Muscle of leg (tissue), 11 donors: ENCODE data around the gene RPS6KA2. TPM values are rescaled to one million over a fixed set of nuclear protein-coding genes. Genes with fewer than 3 reads are reported as not detected.
A peak's percentile ranks its signal among the peaks of the same experiment; 100 is the strongest.

ENCODE experiments used
- DNase-seq: peaks from one replicate; pipeline ENCODE4 v3.0.0; 2013
- H3K27ac ChIP-seq: one replicate; pipeline ENCODE4 v1.5.1; 2013; ENCODE audit warnings: mild to moderate bottlenecking, low read length, control low read depth
- H3K27me3 ChIP-seq: one replicate; pipeline ENCODE4 v1.6.1; 2013; ENCODE audit warnings: low read length; ENCODE audit not compliant: control insufficient read depth, insufficient read depth
- H3K36me3 ChIP-seq: one replicate; pipeline ENCODE4 v1.6.1; 2013; ENCODE audit warnings: low read length; ENCODE audit not compliant: control insufficient read depth, insufficient read depth
- H3K4me1 ChIP-seq: one replicate; pipeline ENCODE4 v1.6.1; 2013; ENCODE audit warnings: low read length; ENCODE audit not compliant: control insufficient read depth, insufficient read depth
- H3K4me3 ChIP-seq: one replicate; pipeline ENCODE4 v1.5.1; 2013; ENCODE audit warnings: low read length, control low read depth
- H3K9me3 ChIP-seq: replicated peaks from 2 replicates; pipeline ENCODE4 v1.6.1; 2013; ENCODE audit warnings: low read depth, low read length; ENCODE audit not compliant: control insufficient read depth
- WGBS: methylation state at CpG from one replicate; pipeline ENCODE4 v1.1.5; 2013; ENCODE audit warnings: missing lambda C conversion rate; ENCODE audit not compliant: insufficient coverage; 5-methylcytosine and 5-hydroxymethylcytosine counted together
- polyA plus RNA-seq, 8 donors: library from polyadenylated mRNA; unstranded; fragments of 120-200 nt; gene quantifications; one replicate each; pipeline versions ENCODE4 v1.2.1 to v1.2.3, GENCODE V29; 2013; ENCODE audit warnings: inconsistent platforms in 1 of 8, low replicate concordance in 1 of 8; ENCODE audit not compliant: insufficient read length in 8 of 8, insufficient read depth in 1 of 8
- total RNA-seq: library from RNA; stranded (reverse); fragments of 120-200 nt; gene quantifications from one replicate; pipeline ENCODE4 v1.2.4, GENCODE V29; 2013

RPS6KA2 gene
- total and polyA plus RNA-seq, 9 donors, result 15.4 to 29.2 (median 24.6) TPM

GRCh38 chr6:166462461-166463135, 164.5 kb downstream of the RPS6KA2 start:
- peaks cover 16% of the 10 kb centered on the region for H3K36me3 ChIP-seq
- H3K4me3 ChIP-seq, result no peak overlapping the region
- no peaks in the 10 kb centered on the region for H3K27me3 ChIP-seq
- H3K9me3 ChIP-seq, result no peaks in the 10 kb centered on the region
- peaks cover 14% of the 10 kb centered on the region for H3K4me1 ChIP-seq
- 90% methylated on average over 23 of the region's 25 CpGs for WGBS
- DNase-seq, result no peak
- no peak overlapping the region for H3K27ac ChIP-seq

DNA sequence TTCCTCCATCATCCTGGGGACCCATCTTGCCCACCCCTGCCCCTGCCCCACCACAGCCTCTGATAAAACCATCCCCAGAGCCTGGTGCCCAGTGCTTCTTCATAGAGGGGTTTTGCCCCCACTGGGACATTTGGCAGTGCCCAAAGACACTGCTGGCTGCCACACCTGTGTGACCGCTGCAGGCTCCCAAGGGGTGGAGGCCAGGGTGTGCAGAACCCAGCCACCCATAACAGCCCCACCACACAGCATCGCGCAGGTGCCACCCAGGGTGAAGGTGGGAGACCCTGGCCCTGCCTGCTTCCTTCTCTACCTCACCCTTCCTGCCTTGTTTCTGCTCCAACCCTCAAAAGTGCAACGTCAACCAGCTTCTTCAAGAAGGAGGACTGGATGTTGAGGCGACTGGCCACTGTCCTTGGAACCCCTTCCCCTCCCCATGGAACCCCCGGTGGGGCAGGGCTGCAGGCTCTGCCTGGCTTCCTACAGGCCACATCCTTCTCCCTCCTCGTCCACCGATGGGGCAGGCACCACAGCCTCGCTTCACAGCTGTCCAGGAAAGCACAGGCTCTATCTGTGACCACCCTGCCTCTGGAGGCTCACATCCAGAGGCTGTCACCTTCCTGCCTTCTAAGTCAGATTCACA, 165.1 kb downstream of the RPS6KA2 start:
- peaks cover 14% of the 10 kb centered on the region for H3K4me1 ChIP-seq
- 90% methylated on average over 6 of the region's 9 CpGs for WGBS
- no peaks in the 10 kb centered on the region for H3K9me3 ChIP-seq
- H3K27me3 ChIP-seq, result no peaks in the 10 kb centered on the region
- peaks cover 15% of the 10 kb centered on the region for H3K36me3 ChIP-seq
- DNase-seq, result no peak
- H3K27ac ChIP-seq, result no peak overlapping the region
- no peak overlapping the region for H3K4me3 ChIP-seq

DNA sequence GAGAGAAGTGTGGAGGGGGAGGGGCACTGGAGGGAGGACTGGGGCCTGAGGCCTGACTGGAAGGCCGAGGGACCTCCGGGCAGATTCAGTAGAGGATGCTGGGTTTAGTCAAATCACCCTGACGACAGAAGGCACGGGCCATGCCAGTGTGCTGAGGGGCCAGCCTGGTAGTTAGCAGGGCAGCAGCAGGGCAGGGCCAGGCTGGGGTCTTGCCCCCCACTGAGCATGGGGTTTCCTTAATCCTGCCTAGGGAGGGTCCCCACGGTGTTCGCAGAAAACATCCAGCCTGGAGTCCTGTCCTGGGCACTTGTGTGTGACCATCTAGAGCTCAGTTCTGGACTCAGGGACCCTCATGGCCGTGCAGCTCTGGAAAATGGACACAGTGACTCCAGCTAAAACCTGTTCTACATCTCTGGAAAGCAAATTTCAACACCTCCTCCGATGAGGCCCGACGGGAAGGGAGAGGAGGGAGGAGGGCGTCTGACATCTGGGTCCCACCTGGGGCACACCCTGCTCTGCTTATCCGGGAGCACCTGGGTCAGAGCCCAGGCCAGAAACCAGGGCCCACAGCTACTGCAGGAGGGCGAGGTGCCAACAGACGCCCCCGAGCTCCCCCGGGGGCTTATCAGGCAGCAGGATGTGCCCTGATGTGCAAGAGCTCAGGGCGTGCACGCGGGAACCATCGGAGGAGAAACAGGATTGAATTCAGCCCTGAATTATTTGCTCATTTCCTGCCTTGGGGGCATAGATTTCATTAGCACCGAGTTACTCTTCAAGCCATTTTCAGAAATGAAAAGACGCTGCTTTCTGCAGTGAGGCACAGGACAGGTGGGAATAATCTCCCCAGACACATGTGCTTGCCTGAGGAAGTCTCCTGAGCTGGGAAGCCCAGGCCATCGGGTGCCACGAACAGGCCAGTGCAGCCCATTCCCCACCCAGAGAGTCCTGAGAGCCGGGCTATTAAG, 166.3 kb downstream of the RPS6KA2 start:
- no peaks in the 10 kb centered on the region for H3K9me3 ChIP-seq
- H3K4me1 ChIP-seq, result peaks cover 7% of the 10 kb centered on the region
- no peaks in the 10 kb centered on the region for H3K27me3 ChIP-seq
- H3K4me3 ChIP-seq, result no peak overlapping the region
- peaks cover 15% of the 10 kb centered on the region for H3K36me3 ChIP-seq
- no peak overlapping the region for H3K27ac ChIP-seq
- DNase-seq, result no peak
- 38% methylated on average over 19 of the region's 25 CpGs for WGBS

DNA sequence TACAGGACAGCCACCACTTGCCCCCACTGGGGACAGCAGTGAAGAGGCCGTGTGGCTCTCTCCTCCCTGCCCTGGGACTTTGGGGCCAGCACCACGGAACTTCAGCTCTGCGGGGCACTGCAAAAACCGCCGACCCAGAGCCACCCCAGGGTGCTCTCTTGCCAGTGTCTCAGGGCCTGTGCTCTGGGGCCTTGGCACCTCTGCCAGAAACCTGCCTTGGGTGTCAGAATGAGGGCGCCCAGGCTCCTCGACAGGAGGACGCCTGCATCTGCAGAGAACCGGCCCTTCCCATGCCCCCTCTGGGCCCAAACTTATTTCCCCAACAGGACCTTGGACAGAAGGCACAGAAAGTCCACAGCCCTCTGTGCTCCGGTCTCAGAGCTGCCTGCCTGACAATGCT, 167.1 kb downstream of the RPS6KA2 start:
- Histone ChIP-seq H3K36me3 (peaks cover 17% of the 10 kb centered on the region), H3K4me1 (peaks cover 2% of the 10 kb centered on the region), H3K27ac (no peak overlapping the region), H3K9me3 (no peaks in the 10 kb centered on the region), H3K4me3 (no peak overlapping the region), H3K27me3 (no peaks in the 10 kb centered on the region)
- DNase-seq, result no peak
- 79% methylated on average over 9 of the region's 10 CpGs for WGBS

GRCh38 chr6:166459272-166459671, 167.8 kb downstream of the RPS6KA2 start:
- Histone ChIP-seq H3K27me3 (no peaks in the 10 kb centered on the region), H3K36me3 (peaks cover 14% of the 10 kb centered on the region), H3K4me3 (no peak overlapping the region), H3K27ac (no peak overlapping the region), H3K4me1 (peaks cover 2% of the 10 kb centered on the region), H3K9me3 (no peaks in the 10 kb centered on the region)
- 96% methylated on average over 8 of the region's 8 CpGs for WGBS
- DNase-seq, result no peak

GRCh38 chr6:166456395-166457156, 170.5 kb downstream of the RPS6KA2 start:
- H3K27me3 ChIP-seq, result no peaks in the 10 kb centered on the region
- H3K36me3 ChIP-seq, result peaks cover 12% of the 10 kb centered on the region
- H3K4me1 ChIP-seq, result peaks cover 2% of the 10 kb centered on the region
- H3K9me3 ChIP-seq, result no peaks in the 10 kb centered on the region
- DNase-seq, result peak; percentile 31
- WGBS, result 49% methylated on average over 5 of the region's 6 CpGs
- no peak overlapping the region for H3K4me3 ChIP-seq
- no peak overlapping the region for H3K27ac ChIP-seq

- no peaks in the 10 kb centered on the region for H3K27me3 ChIP-seq
- H3K36me3 ChIP-seq, result peaks cover 17% of the 10 kb centered on the region
- 87% methylated on average over 18 of the region's 25 CpGs for WGBS
- H3K27ac ChIP-seq, result no peak overlapping the region
- H3K4me3 ChIP-seq, result no peak overlapping the region
- DNase-seq, result no peak
- H3K9me3 ChIP-seq, result no peaks in the 10 kb centered on the region
- no peaks in the 10 kb centered on the region for H3K4me1 ChIP-seq
Measured at GRCh38 chr6:166454692-166455515, 172.1 kb downstream of the RPS6KA2 start.

DNA sequence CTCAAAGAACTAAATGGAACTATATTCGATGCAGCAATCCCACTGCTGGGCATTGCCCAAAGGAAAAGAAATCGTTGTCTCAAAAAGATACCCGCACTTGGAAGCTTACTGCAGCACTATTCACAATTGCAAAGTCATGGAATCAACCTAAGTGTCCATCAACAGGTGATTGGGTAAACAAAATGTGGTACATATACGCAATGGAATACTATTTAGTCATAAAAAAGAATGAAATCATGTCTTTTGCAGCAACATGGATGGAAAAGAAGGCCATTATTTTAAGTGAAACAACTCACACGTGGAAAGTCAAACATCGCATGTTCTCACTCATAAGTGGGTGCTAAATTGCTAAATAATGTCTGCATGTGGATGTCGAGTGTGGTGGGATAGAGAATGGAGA, 173.4 kb downstream of the RPS6KA2 start:
- Histone ChIP-seq H3K4me1 (peaks cover 3% of the 10 kb centered on the region), H3K27me3 (no peaks in the 10 kb centered on the region), H3K4me3 (no peak overlapping the region), H3K9me3 (no peaks in the 10 kb centered on the region), H3K27ac (no peak overlapping the region), H3K36me3 (peaks cover 21% of the 10 kb centered on the region)
- no peak for DNase-seq
- 95% methylated on average over 2 of the region's 7 CpGs for WGBS

- peaks cover 25% of the 10 kb centered on the region for H3K36me3 ChIP-seq
Measured at GRCh38 chr6:166450167-166450873, 176.7 kb downstream of the RPS6KA2 start.

More at GRCh38 chr6:166450167-166450873, 176.7 kb downstream of the RPS6KA2 start:
- Histone ChIP-seq H3K4me1 (peaks cover 5% of the 10 kb centered on the region), H3K9me3 (no peaks in the 10 kb centered on the region), H3K27me3 (no peaks in the 10 kb centered on the region), H3K27ac (no peak overlapping the region), H3K4me3 (no peak overlapping the region)
- 96% methylated on average over 4 of the region's 5 CpGs for WGBS
- DNase-seq, result no peak
